ENCODE measurements around the gene WBP2.
A peak's percentile ranks its signal among the peaks of the same experiment; 100 is the strongest.

The WBP2 gene

GRCh38 chr17:75898065-75898464, 42.9 kb upstream of the WBP2 start:
- DNase-seq (ENCODE audit: low read depth, low spot score) = no peak
- Histone ChIP-seq H3K9ac (ENCODE audit: insufficient read length) (no peak overlapping the region), H3K4me3 (no peak overlapping the region), H3K27ac (peak overlapping the region; percentile 68; the same call in 1 of the 2 replicates), H3K36me3 (ENCODE audit: insufficient read depth, low read length) (peaks cover 28% of the 10 kb centered on the region; the same call in 1 of the 2 replicates), H3K9me3 (ENCODE audit: low read depth, low read length) (no peaks in the 10 kb centered on the region)
- no peak for TF ChIP-seq EZH2 (IDR thresholded peaks at IDR 0.05)
- no peak for TF ChIP-seq FOXP2 (optimal IDR thresholded peaks at IDR 0.05; ENCODE audit: control extremely low read depth, extremely low read length, insufficient read depth)
- TF ChIP-seq POLR2AphosphoS5 (IDR thresholded peaks at IDR 0.05; ENCODE audit: borderline replicate concordance, low read depth, low read length) = no peak

- no peak for TF ChIP-seq FOXP2 (optimal IDR thresholded peaks at IDR 0.05; ENCODE audit: control extremely low read depth, extremely low read length, insufficient read depth)
- TF ChIP-seq POLR2AphosphoS5 (IDR thresholded peaks at IDR 0.05; ENCODE audit: borderline replicate concordance, low read depth, low read length) = no peak
- TF ChIP-seq EZH2 (IDR thresholded peaks at IDR 0.05) = no peak
- Histone ChIP-seq H3K36me3 (ENCODE audit: insufficient read depth, low read length) (peaks cover 28% of the 10 kb centered on the region; the same call in 1 of the 2 replicates), H3K4me3 (peak overlapping the region; percentile 91), H3K27ac (peak overlapping the region; percentile 68), H3K9me3 (ENCODE audit: low read depth, low read length) (no peaks in the 10 kb centered on the region), H3K9ac (ENCODE audit: insufficient read length) (peak overlapping the region; percentile 88)
- DNase-seq (ENCODE audit: low read depth, low spot score) = no peak
Observed at GRCh38 chr17:75897160-75898019, 42.3 kb upstream of the WBP2 start.

GRCh38 chr17:75896415-75897159, 41.5 kb upstream of the WBP2 start, which contains the start of gene TRIM65:
TRIM65 (minus strand) TSS chr17:75896951; CDS start chr17:75896937, 14 bp downstream.
- TF ChIP-seq POLR2AphosphoS5 (IDR thresholded peaks at IDR 0.05; ENCODE audit: borderline replicate concordance, low read depth, low read length) (peak; percentile 90), FOXP2 (optimal IDR thresholded peaks at IDR 0.05; ENCODE audit: control extremely low read depth, extremely low read length, insufficient read depth) (no peak)
- H3K9me3 ChIP-seq (ENCODE audit: low read depth, low read length) = no peaks in the 10 kb centered on the region
- H3K27ac ChIP-seq = peak within 1 kb of the TSS; percentile 68
- H3K9ac ChIP-seq (ENCODE audit: insufficient read length) = peak within 1 kb of the TSS; percentile 88
- peaks cover 23% of the 10 kb centered on the region; the same call in 1 of the 2 replicates for H3K36me3 ChIP-seq (ENCODE audit: insufficient read depth, low read length)
- H3K4me3 ChIP-seq = peak within 1 kb of the TSS; percentile 91
- no peak for DNase-seq (ENCODE audit: low read depth, low spot score)

- DNase-seq (ENCODE audit: low read depth, low spot score) = no peak
- H3K9ac ChIP-seq (ENCODE audit: insufficient read length) = peak overlapping the region; percentile 88
- H3K9me3 ChIP-seq (ENCODE audit: low read depth, low read length) = no peaks in the 10 kb centered on the region
- H3K36me3 ChIP-seq (ENCODE audit: insufficient read depth, low read length) = peaks cover 13% of the 10 kb centered on the region; the same call in 1 of the 2 replicates
- no peak; the same call in 1 of the 2 replicates for TF ChIP-seq POLR2AphosphoS5 (IDR thresholded peaks at IDR 0.05; ENCODE audit: borderline replicate concordance, low read depth, low read length)
- TF ChIP-seq EZH2 (IDR thresholded peaks at IDR 0.05) = no peak
- no peak for TF ChIP-seq FOXP2 (optimal IDR thresholded peaks at IDR 0.05; ENCODE audit: control extremely low read depth, extremely low read length, insufficient read depth)
- H3K27ac ChIP-seq = no peak overlapping the region
- H3K4me3 ChIP-seq = peak overlapping the region; percentile 91
Observed at GRCh38 chr17:75895370-75896155, 40.4 kb upstream of the WBP2 start.

GRCh38 chr17:75894049-75894733, 39.1 kb upstream of the WBP2 start:
- peaks cover 3% of the 10 kb centered on the region; the same call in 1 of the 2 replicates for H3K36me3 ChIP-seq (ENCODE audit: insufficient read depth, low read length)
- H3K27ac ChIP-seq = no peak overlapping the region; the same call in 1 of the 2 replicates
- no peak overlapping the region for H3K4me3 ChIP-seq
- no peak for TF ChIP-seq POLR2AphosphoS5 (IDR thresholded peaks at IDR 0.05; ENCODE audit: borderline replicate concordance, low read depth, low read length)
- no peak for TF ChIP-seq EZH2 (IDR thresholded peaks at IDR 0.05)
- no peak for TF ChIP-seq FOXP2 (optimal IDR thresholded peaks at IDR 0.05; ENCODE audit: control extremely low read depth, extremely low read length, insufficient read depth)
- H3K9ac ChIP-seq (ENCODE audit: insufficient read length) = no peak overlapping the region
- no peaks in the 10 kb centered on the region for H3K9me3 ChIP-seq (ENCODE audit: low read depth, low read length)
- no peak for DNase-seq (ENCODE audit: low read depth, low spot score)

- Histone ChIP-seq H3K36me3 (ENCODE audit: insufficient read depth, low read length) (no peaks in the 10 kb centered on the region; the same call in 1 of the 2 replicates), H3K27ac (no peak overlapping the region; the same call in 1 of the 2 replicates), H3K9me3 (ENCODE audit: low read depth, low read length) (no peaks in the 10 kb centered on the region), H3K9ac (ENCODE audit: insufficient read length) (no peak overlapping the region), H3K4me3 (no peak overlapping the region)
- TF ChIP-seq EZH2 (IDR thresholded peaks at IDR 0.05) (no peak), POLR2AphosphoS5 (IDR thresholded peaks at IDR 0.05; ENCODE audit: borderline replicate concordance, low read depth, low read length) (no peak; the same call in 1 of the 2 replicates), FOXP2 (optimal IDR thresholded peaks at IDR 0.05; ENCODE audit: control extremely low read depth, extremely low read length, insufficient read depth) (no peak)
- DNase-seq (ENCODE audit: low read depth, low spot score) = no peak
Observed at GRCh38 chr17:75893305-75894048, 38.3 kb upstream of the WBP2 start.

Data from SK-N-MC (cell line).